HCEC 1CT (cell line): Measurements from ENCODE around the gene GOLM1.
"Not testable (repeated sequence)": the region's sequence is repeated elsewhere in the genome, so short reads cannot be mapped to it uniquely, and the experiment has no call there.

Experiments used
- DNase-seq: peaks from one replicate; pipeline ENCODE4 v3.0.0-alpha.2; 2017

The GOLM1 gene

GRCh38 chr9:86082870-86083269, 16.5 kb downstream of the GOLM1 start:
- no peak for DNase-seq

- no peak for DNase-seq
These were observed 19.4 kb downstream of the GOLM1 start for GRCh38 chr9:86079865-86080469.

GRCh38 chr9:86079421-86079831, 19.9 kb downstream of the GOLM1 start:
- DNase-seq = no peak

GRCh38 chr9:86078731-86079130, 20.6 kb downstream of the GOLM1 start:
- no peak for DNase-seq

- DNase-seq = no peak
These were observed 22.1 kb downstream of the GOLM1 start for GRCh38 chr9:86077276-86077675.

GRCh38 chr9:86075132-86076109, 23.9 kb downstream of the GOLM1 start:
- no peak for DNase-seq

GRCh38 chr9:86073839-86074238, 25.5 kb downstream of the GOLM1 start:
- no peak for DNase-seq

- no peak for DNase-seq
These were observed 26.9 kb downstream of the GOLM1 start for GRCh38 chr9:86072394-86072877.

GRCh38 chr9:86069206-86069869, 30.0 kb downstream of the GOLM1 start:
- DNase-seq = no peak

GRCh38 chr9:86064220-86064619, 35.1 kb downstream of the GOLM1 start:
- DNase-seq = no peak

- no peak for DNase-seq
These were observed 36.3 kb downstream of the GOLM1 start for GRCh38 chr9:86062845-86063693.

- no peak for DNase-seq
These were observed 37.2 kb downstream of the GOLM1 start for GRCh38 chr9:86061972-86062739.

- DNase-seq = no peak
These were observed 41.9 kb downstream of the GOLM1 start for GRCh38 chr9:86057491-86057890.

GRCh38 chr9:86054695-86055094, 44.7 kb downstream of the GOLM1 start:
- no peak for DNase-seq

GRCh38 chr9:86052556-86053468, 46.5 kb downstream of the GOLM1 start:
- no peak for DNase-seq

GRCh38 chr9:86048018-86048742, 51.2 kb downstream of the GOLM1 start:
- DNase-seq = not testable (repeated sequence)

- no peak for DNase-seq
These were observed 52.0 kb downstream of the GOLM1 start for GRCh38 chr9:86047361-86047760.

GRCh38 chr9:86046930-86047341, 52.4 kb downstream of the GOLM1 start:
- no peak for DNase-seq

GRCh38 chr9:86046071-86046636, 53.2 kb downstream of the GOLM1 start:
- DNase-seq = no peak
